ENCODE data around the gene MN1.

MN1 gene

GRCh38 chr22:27699383-27700019 lies 102.1 kb downstream of the MN1 start:
- Histone ChIP-seq H3K4me2 (ENCODE audit: insufficient read depth, low read length) (no peak overlapping the region), H3K9ac (ENCODE audit: low read depth, low read length) (no peak overlapping the region), H3K36me3 (ENCODE audit: insufficient read depth, low read length) (no peaks in the 10 kb centered on the region), H4K20me1 (ENCODE audit: insufficient read depth, low read length) (no peaks in the 10 kb centered on the region), H3K79me2 (ENCODE audit: insufficient read depth, low read length) (no peaks in the 10 kb centered on the region), H3K27ac (ENCODE audit: low read length) (no peak overlapping the region), H3K4me1 (ENCODE audit: insufficient read depth, low read length) (no peaks in the 10 kb centered on the region), H3K27me3 (ENCODE audit: insufficient read depth, low read length, poor library complexity) (no peaks in the 10 kb centered on the region), H2AFZ (ENCODE audit: low read depth, low read length) (no peak overlapping the region), H3K9me3 (ENCODE audit: insufficient read depth, low read length, severe bottlenecking) (peaks cover 12% of the 10 kb centered on the region), H3K4me3 (ENCODE audit: low read depth in 1 of 2, low read length in 2 of 2) (no peak overlapping the region)
- TF ChIP-seq EZH2 (IDR thresholded peaks at IDR 0.05; ENCODE audit: borderline replicate concordance, low read depth, low read length, severe bottlenecking), result no peak
- ATAC-seq (ENCODE audit: insufficient read depth, low read depth) (no peak), DNase-seq (no peak)

- ATAC-seq (ENCODE audit: insufficient read depth, low read depth) (no peak), DNase-seq (no peak)
- Histone ChIP-seq H3K4me2 (ENCODE audit: insufficient read depth, low read length) (no peak overlapping the region), H4K20me1 (ENCODE audit: insufficient read depth, low read length) (no peaks in the 10 kb centered on the region), H3K36me3 (ENCODE audit: insufficient read depth, low read length) (no peaks in the 10 kb centered on the region), H3K27me3 (ENCODE audit: insufficient read depth, low read length, poor library complexity) (no peaks in the 10 kb centered on the region), H3K79me2 (ENCODE audit: insufficient read depth, low read length) (no peaks in the 10 kb centered on the region), H3K9ac (ENCODE audit: low read depth, low read length) (no peak overlapping the region), H3K4me1 (ENCODE audit: insufficient read depth, low read length) (no peaks in the 10 kb centered on the region), H2AFZ (ENCODE audit: low read depth, low read length) (no peak overlapping the region), H3K27ac (ENCODE audit: low read length) (no peak overlapping the region), H3K4me3 (ENCODE audit: low read depth in 1 of 2, low read length in 2 of 2) (no peak overlapping the region), H3K9me3 (ENCODE audit: insufficient read depth, low read length, severe bottlenecking) (peaks cover 12% of the 10 kb centered on the region)
- TF ChIP-seq EZH2 (IDR thresholded peaks at IDR 0.05; ENCODE audit: borderline replicate concordance, low read depth, low read length, severe bottlenecking), result no peak
- no peak for TF ChIP-seq CTCF (IDR thresholded peaks at IDR 0.05; ENCODE audit: borderline replicate concordance, extremely low read depth, low read length, poor library complexity, severe bottlenecking)
These were observed 102.7 kb downstream of the MN1 start for GRCh38 chr22:27698813-27699212.
